ENCODE measurements around the gene LGR4. TPM values are rescaled to one million over a fixed set of nuclear protein-coding genes. Genes with fewer than 3 reads are reported as not detected.
"Not testable (repeated sequence)": the region's sequence is repeated elsewhere in the genome, so short reads cannot be mapped to it uniquely, and the experiment has no call there.

Gene LGR4
- total RNA-seq, 3 donors from 2014 or later (not counting 1 experiment from before 2014, with no cell fraction given) = 0.08 to 0.70 (median 0.35) TPM

DNA sequence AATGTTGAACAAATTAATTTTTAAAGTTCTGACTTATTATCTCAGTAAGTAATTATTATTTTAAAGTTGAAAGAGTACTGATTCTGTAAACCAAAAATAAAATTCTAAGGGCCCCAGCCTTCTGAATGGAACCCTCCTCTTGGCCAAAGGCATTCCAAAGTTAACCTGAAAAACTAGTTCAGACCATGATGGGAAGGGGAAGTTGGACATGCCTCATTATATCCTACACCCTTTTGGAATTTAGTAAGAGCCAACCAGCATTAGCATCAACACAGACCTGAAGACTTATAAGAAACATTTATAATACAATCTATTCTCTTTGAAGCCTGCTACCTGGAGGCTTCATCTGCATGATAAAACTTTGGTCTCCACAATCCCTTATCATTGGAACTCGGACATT lies 18.9 kb downstream of the LGR4 start:
- TF ChIP-seq, protein P1, sequence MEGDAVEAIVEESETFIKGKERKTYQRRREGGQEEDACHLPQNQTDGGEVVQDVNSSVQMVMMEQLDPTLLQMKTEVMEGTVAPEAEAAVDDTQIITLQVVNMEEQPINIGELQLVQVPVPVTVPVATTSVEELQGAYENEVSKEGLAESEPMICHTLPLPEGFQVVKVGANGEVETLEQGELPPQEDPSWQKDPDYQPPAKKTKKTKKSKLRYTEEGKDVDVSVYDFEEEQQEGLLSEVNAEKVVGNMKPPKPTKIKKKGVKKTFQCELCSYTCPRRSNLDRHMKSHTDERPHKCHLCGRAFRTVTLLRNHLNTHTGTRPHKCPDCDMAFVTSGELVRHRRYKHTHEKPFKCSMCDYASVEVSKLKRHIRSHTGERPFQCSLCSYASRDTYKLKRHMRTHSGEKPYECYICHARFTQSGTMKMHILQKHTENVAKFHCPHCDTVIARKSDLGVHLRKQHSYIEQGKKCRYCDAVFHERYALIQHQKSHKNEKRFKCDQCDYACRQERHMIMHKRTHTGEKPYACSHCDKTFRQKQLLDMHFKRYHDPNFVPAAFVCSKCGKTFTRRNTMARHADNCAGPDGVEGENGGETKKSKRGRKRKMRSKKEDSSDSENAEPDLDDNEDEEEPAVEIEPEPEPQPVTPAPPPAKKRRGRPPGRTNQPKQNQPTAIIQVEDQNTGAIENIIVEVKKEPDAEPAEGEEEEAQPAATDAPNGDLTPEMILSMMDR (IDR thresholded peaks at IDR 0.05) = no peak
- Mint-ChIP-seq H3K36me3 (no peaks in the 10 kb centered on the region), H3K9me3 (no peaks in the 10 kb centered on the region), H3K4me3 (no peak overlapping the region), H3K27ac (no peak overlapping the region), H3K4me1 (no peaks in the 10 kb centered on the region), H3K27me3 (ENCODE audit: low read depth in 2 of 2) (peaks cover 5 to 12% of the 10 kb centered on the region in 2 donors)
- Histone ChIP-seq H3K27ac (ENCODE audit: low read length) (no peak overlapping the region), H3K4me3 (ENCODE audit: low read length) (no peak overlapping the region), H3K27me3 (ENCODE audit: control insufficient read depth, insufficient read depth, low read length) (no peaks in the 10 kb centered on the region), H3K4me1 (ENCODE audit: control insufficient read depth, insufficient read depth, low read length) (no peaks in the 10 kb centered on the region), H3K36me3 (ENCODE audit: control insufficient read depth, insufficient read depth, low read length) (no peaks in the 10 kb centered on the region), H3K9me3 (ENCODE audit: control insufficient read depth, insufficient read depth, low read length) (no peaks in the 10 kb centered on the region)
- 76% methylated on average over 1 of the region's 1 CpG for WGBS (ENCODE audit: insufficient coverage)
- ATAC-seq (no peak), DNase-seq (no peak)
- intact Hi-C loops (cut with micrococcal nuclease) = no loop called here

DNA sequence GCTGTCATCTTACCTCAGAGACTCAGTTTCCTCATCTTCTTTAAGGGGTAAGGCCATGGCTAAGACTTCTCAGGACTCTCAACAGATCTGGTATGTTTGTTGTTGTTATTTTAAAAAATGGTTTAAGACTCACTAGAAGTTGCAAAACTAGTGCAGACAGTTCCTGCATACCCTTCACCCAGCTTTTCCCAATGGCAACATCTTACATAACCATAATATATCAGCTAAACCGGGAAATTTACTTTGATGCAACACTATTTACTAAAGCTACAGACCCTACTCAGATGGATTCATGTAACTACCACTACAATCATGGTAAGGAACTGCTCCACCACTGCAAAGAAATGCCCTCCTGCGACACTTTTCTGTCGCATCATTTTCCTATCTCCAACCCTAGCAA lies 20.4 kb downstream of the LGR4 start:
- no peaks in the 10 kb centered on the region for H3K36me3 ChIP-seq (ENCODE audit: control insufficient read depth, insufficient read depth, low read length)
- no peaks in the 10 kb centered on the region for H3K4me1 Mint-ChIP-seq
- peaks cover 5 to 12% of the 10 kb centered on the region in 2 donors for H3K27me3 Mint-ChIP-seq (ENCODE audit: low read depth in 2 of 2)
- TF ChIP-seq, protein P1 (IDR thresholded peaks at IDR 0.05) = no peak
- WGBS (ENCODE audit: insufficient coverage) = 94% methylated on average over 3 of the region's 3 CpGs
- no peaks in the 10 kb centered on the region for H3K4me1 ChIP-seq (ENCODE audit: control insufficient read depth, insufficient read depth, low read length)
- no peaks in the 10 kb centered on the region for H3K27me3 ChIP-seq (ENCODE audit: control insufficient read depth, insufficient read depth, low read length)
- no peak for DNase-seq
- no peaks in the 10 kb centered on the region for H3K36me3 Mint-ChIP-seq
- no peak overlapping the region for H3K4me3 ChIP-seq (ENCODE audit: low read length)
- no peak overlapping the region for H3K27ac Mint-ChIP-seq
- intact Hi-C loops (cut with micrococcal nuclease) = no loop called here
- H3K9me3 ChIP-seq (ENCODE audit: control insufficient read depth, insufficient read depth, low read length) = no peaks in the 10 kb centered on the region
- H3K4me3 Mint-ChIP-seq = no peak overlapping the region
- ATAC-seq = no peak
- no peak overlapping the region for H3K27ac ChIP-seq (ENCODE audit: low read length)
- H3K9me3 Mint-ChIP-seq = no peaks in the 10 kb centered on the region

DNA sequence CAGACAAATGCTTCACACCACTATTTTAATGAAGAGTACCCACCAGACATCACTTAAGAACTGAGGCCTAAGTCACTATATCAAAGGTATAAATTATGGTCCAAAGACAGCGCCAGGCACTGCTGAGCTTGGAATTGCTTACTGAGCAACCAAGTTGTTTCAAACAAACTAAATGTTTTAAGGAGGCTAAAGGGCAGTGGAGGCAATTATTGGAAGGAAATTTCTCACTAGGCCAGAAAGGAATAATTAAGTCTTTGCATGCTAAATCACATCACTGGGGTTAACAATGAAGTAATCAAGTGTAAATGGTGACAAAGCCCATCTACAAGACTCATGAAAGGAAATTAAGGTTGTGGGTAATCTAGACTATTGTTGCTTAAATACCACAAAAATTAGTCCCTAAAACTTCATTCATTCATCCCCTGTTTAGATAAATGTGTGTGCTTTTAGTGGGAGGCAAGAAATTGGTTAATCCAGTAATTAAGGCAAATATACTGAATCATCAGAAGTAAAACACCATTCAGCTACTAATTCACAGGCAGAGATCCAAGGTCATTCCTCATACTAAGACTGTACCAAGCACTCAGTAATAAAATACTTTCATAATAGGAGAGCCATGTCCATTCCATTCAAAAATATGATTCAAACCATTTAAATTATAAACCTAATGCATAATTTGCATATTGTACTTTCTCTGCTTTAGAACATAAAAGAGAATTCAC lies 21.2 kb downstream of the LGR4 start:
- ATAC-seq = no peak
- TF ChIP-seq, protein P1 (IDR thresholded peaks at IDR 0.05) = no peak
- no peaks in the 10 kb centered on the region for H3K27me3 ChIP-seq (ENCODE audit: control insufficient read depth, insufficient read depth, low read length)
- intact Hi-C loops (cut with micrococcal nuclease) = no loop called here
- Mint-ChIP-seq H3K27me3 (ENCODE audit: low read depth in 2 of 2) (peaks cover 5 to 12% of the 10 kb centered on the region in 2 donors), H3K36me3 (no peaks in the 10 kb centered on the region), H3K9me3 (no peaks in the 10 kb centered on the region), H3K4me1 (no peaks in the 10 kb centered on the region), H3K4me3 (no peak overlapping the region), H3K27ac (no peak overlapping the region)
- no peak for DNase-seq
- H3K9me3 ChIP-seq (ENCODE audit: control insufficient read depth, insufficient read depth, low read length) = no peaks in the 10 kb centered on the region
- H3K36me3 ChIP-seq (ENCODE audit: control insufficient read depth, insufficient read depth, low read length) = no peaks in the 10 kb centered on the region
- WGBS (ENCODE audit: insufficient coverage) = 94% methylated on average over 1 of the region's 1 CpG
- H3K4me3 ChIP-seq (ENCODE audit: low read length) = no peak overlapping the region
- no peak overlapping the region for H3K27ac ChIP-seq (ENCODE audit: low read length)
- no peaks in the 10 kb centered on the region for H3K4me1 ChIP-seq (ENCODE audit: control insufficient read depth, insufficient read depth, low read length)

DNA sequence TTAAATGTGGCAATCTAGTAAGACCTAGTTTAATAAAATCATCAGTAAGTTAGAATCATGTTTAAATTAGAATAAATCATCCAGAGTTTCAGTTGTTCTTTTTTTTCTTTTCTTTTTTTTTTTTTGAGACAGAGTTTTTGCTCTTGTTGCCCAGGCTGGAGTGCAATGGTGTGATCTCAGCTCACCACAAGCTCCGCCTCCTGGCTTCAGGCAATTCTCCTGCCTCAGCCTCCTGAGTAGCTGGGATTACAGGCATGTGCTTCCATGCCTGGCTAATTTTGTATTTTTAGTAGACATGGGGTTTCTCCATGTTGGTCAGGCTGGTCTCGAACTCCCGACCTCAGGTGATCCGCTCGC lies 24.4 kb downstream of the LGR4 start:
- H3K27ac ChIP-seq (ENCODE audit: low read length); H3K4me1 ChIP-seq (ENCODE audit: control insufficient read depth, insufficient read depth, low read length); DNase-seq; H3K36me3 Mint-ChIP-seq; H3K9me3 ChIP-seq (ENCODE audit: control insufficient read depth, insufficient read depth, low read length); H3K27me3 ChIP-seq (ENCODE audit: control insufficient read depth, insufficient read depth, low read length); H3K4me1 Mint-ChIP-seq; H3K27ac Mint-ChIP-seq; H3K9me3 Mint-ChIP-seq; H3K36me3 ChIP-seq (ENCODE audit: control insufficient read depth, insufficient read depth, low read length); H3K4me3 ChIP-seq (ENCODE audit: low read length); ATAC-seq; intact Hi-C loops (cut with micrococcal nuclease); H3K4me3 Mint-ChIP-seq: not testable (repeated sequence)
- 100% methylated on average over 5 of the region's 5 CpGs for WGBS (ENCODE audit: insufficient coverage)
- H3K27me3 Mint-ChIP-seq (ENCODE audit: low read depth in 2 of 2) = peaks cover 0 to 17% of the 10 kb centered on the region in 2 donors
